K562 (cell line): Measurements from ENCODE around the gene ZNF587. TPM values are rescaled to one million over a fixed set of nuclear protein-coding genes. Genes with fewer than 3 reads are reported as not detected.

ENCODE experiments used
- GABPB1 ChIP-seq: sonication (generic); formaldehyde crosslinking; IDR thresholded peaks from 2 replicates; pipeline ENCODE4 v1.8.0; 2022; ENCODE audit warnings: mild to moderate bottlenecking, missing genetic modification reagents
- HDAC8 ChIP-seq: fragments of 450-650 bp; IDR thresholded peaks from 2 replicates; pipeline ENCODE4 v1.6.1; 2016; ENCODE audit warnings: mild to moderate bottlenecking, missing genetic modification characterization, moderate library complexity, missing compliant biosample characterization
- HIVEP1 ChIP-seq: fragments of 250-450 bp; sonication (Bioruptor Pico); IDR thresholded peaks from 2 replicates; pipeline ENCODE4 v1.4.0; 2020; ENCODE audit warnings: mild to moderate bottlenecking
- JUN ChIP-seq, 2 experiments: sonication (generic) in 1 of 2; formaldehyde crosslinking in 1 of 2; IDR thresholded peaks; 2 replicates each; pipeline versions ENCODE4 v1.6.1 to v1.8.0; 2012 to 2022; ENCODE audit warnings: borderline replicate concordance in 2 of 2, mild to moderate bottlenecking in 2 of 2, improper control_type of control experiment in 1 of 2, low read depth in 1 of 2, low read length in 1 of 2, missing genetic modification reagents in 1 of 2
- NCOR1 ChIP-seq: fragments of 450-650 bp; IDR thresholded peaks from 2 replicates; pipeline ENCODE4 v1.6.1; 2016; ENCODE audit warnings: mild to moderate bottlenecking, moderate library complexity
- NFATC3 ChIP-seq: fragments of 450-650 bp; IDR thresholded peaks from 2 replicates; pipeline ENCODE4 v1.6.1; 2017; ENCODE audit warnings: mild to moderate bottlenecking
- NFIC ChIP-seq: fragments of 450-650 bp; IDR thresholded peaks from 2 replicates; pipeline ENCODE4 v1.6.1; 2017; ENCODE audit warnings: mild to moderate bottlenecking, inconsistent platforms
- NR2C1 ChIP-seq, 2 experiments: fragments of 450-650 bp; IDR thresholded peaks; 2 replicates each; pipeline ENCODE4 v1.6.1; 2017; ENCODE audit warnings: mild to moderate bottlenecking in 2 of 2, antibody characterized with exemption in 1 of 2, inconsistent platforms in 1 of 2, missing compliant biosample characterization in 1 of 2, missing genetic modification characterization in 1 of 2
- TRIM28 ChIP-seq: fragments of 450-650 bp; IDR thresholded peaks from 2 replicates; pipeline ENCODE4 v1.6.1; 2017
- ZNF395 ChIP-seq: fragments of 200-800 bp; sonication (Bioruptor generic); IDR thresholded peaks from 2 replicates; pipeline ENCODE4 v1.6.1; 2017; ENCODE audit warnings: missing genetic modification characterization, missing compliant biosample characterization
- ZNF408 ChIP-seq: fragments of 250-450 bp; sonication (Bioruptor Pico); IDR thresholded peaks from 2 replicates; pipeline ENCODE4 v1.4.0; 2020; ENCODE audit warnings: low read depth, mild to moderate bottlenecking, moderate library complexity
- polyA plus RNA-seq, 8 experiments: library from polyadenylated mRNA; depleted of rRNA in 4 of 8; stranded (reverse) in 5 of 8; unstranded in 3 of 8; fragments of >200 nt; fragmentation: Nextera tagmentation in 2 of 8; fragmentation: Illumina TruSeq in 1 of 8; extraction: Ambion mirVana in 2 of 8; extraction: Trizol in 1 of 8; gene quantifications; 2 replicates each; pipeline versions ENCODE4 v1.2.1 to v1.2.3, GENCODE V29; 2011 to 2014; ENCODE audit warnings: inconsistent platforms in 1 of 8, missing spikeins in 1 of 8
- total RNA-seq, 7 experiments: library from RNA; depleted of rRNA in 6 of 7; stranded (reverse); fragments of >200 nt in 6 of 7; fragmentation: Illumina TruSeq in 2 of 7; extraction: Trizol in 2 of 7; gene quantifications; 2 replicates each; pipeline versions ENCODE4 v1.2.1 to v1.2.3, GENCODE V29; 2011 to 2021; ENCODE audit warnings: low replicate concordance in 1 of 7
- TF ChIP-seq, protein P1 (sequence below), 3 experiments: fragments of 200-800 bp in 1 of 3; sonication (Bioruptor generic) in 1 of 3; sonication (generic) in 1 of 3; formaldehyde crosslinking in 1 of 3; IDR thresholded peaks; 2 replicates each; pipeline versions ENCODE4 v1.6.1 to v1.8.0; 2016 to 2022; ENCODE audit warnings: mild to moderate bottlenecking in 2 of 3, missing compliant biosample characterization in 2 of 3, missing genetic modification characterization in 2 of 3, missing genetic modification reagents in 1 of 3
- TF ChIP-seq, protein P2 (sequence below): fragments of 250-450 bp; sonication (Bioruptor Pico); IDR thresholded peaks from 2 replicates; pipeline ENCODE4 v1.4.0; 2020; ENCODE audit warnings: mild to moderate bottlenecking, moderate library complexity, borderline replicate concordance

The ZNF587 gene
- total and polyA plus RNA-seq, 9 of the 15 experiments (the other 6 are each of a cell fraction or from before 2014, with no cell fraction given) = 3.2 to 42.0 (median 24.9) TPM

DNA sequence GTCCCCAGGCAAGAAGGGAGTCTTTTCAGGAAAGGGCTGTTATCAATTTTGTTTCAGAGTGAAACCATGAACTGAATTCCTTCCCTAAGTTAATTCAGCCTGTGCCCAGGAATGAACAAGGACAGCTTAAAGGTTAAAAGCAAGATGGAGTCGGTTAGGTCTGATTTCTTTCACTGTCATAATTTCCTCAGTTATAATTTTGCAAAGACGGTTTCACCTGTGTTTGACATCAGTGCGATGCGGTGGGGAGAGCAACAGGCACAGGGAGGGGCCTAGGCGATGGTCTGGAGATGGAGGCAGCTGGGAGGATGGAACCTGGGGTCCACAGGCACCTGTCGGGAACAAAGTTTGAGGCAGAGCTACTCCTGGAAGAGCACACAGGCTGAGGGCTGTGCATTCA is 29.1 kb upstream of the ZNF587 start (continued):
- TF ChIP-seq, protein P1, sequence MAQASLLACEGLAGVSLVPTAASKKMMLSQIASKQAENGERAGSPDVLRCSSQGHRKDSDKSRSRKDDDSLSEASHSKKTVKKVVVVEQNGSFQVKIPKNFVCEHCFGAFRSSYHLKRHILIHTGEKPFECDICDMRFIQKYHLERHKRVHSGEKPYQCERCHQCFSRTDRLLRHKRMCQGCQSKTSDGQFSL (CRISPR knock-in tag; IDR thresholded peaks at IDR 0.05) = no peak
- TF ChIP-seq, protein P1 (tag; IDR thresholded peaks at IDR 0.05) = peak in 1 of 2 experiments; percentile 38; a peak in 1 of 4 replicates
- TF ChIP-seq TRIM28 (no peak), NFATC3 (no peak), NR2C1 (IDR thresholded peaks at IDR 0.05) (no peak), NR2C1 (tag; IDR thresholded peaks at IDR 0.05) (peak; percentile 65), NFIC (no peak), GABPB1 (CRISPR knock-in tag) (no peak), ZNF395 (CRISPR knock-in tag) (0 out of 2 replicates have a peak, but pooled peaks have one; percentile 42), HIVEP1 (CRISPR knock-in tag) (no peak), ZNF408 (CRISPR knock-in tag) (no peak), NCOR1 (no peak), JUN (IDR thresholded peaks at IDR 0.05; ENCODE audit: borderline replicate concordance, low read depth, low read length) (no peak), JUN (CRISPR knock-in tag; IDR thresholded peaks at IDR 0.05; ENCODE audit: borderline replicate concordance) (no peak), HDAC8 (tag) (0 out of 2 replicates have a peak, but pooled peaks have one; percentile 49)
- TF ChIP-seq, protein P2, sequence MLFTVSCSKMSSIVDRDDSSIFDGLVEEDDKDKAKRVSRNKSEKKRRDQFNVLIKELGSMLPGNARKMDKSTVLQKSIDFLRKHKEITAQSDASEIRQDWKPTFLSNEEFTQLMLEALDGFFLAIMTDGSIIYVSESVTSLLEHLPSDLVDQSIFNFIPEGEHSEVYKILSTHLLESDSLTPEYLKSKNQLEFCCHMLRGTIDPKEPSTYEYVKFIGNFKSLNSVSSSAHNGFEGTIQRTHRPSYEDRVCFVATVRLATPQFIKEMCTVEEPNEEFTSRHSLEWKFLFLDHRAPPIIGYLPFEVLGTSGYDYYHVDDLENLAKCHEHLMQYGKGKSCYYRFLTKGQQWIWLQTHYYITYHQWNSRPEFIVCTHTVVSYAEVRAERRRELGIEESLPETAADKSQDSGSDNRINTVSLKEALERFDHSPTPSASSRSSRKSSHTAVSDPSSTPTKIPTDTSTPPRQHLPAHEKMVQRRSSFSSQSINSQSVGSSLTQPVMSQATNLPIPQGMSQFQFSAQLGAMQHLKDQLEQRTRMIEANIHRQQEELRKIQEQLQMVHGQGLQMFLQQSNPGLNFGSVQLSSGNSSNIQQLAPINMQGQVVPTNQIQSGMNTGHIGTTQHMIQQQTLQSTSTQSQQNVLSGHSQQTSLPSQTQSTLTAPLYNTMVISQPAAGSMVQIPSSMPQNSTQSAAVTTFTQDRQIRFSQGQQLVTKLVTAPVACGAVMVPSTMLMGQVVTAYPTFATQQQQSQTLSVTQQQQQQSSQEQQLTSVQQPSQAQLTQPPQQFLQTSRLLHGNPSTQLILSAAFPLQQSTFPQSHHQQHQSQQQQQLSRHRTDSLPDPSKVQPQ = no peak
